IMR-90 (cell line): Measurements from ENCODE around the gene MIER2. TPM values are rescaled to one million over a fixed set of nuclear protein-coding genes. Genes with fewer than 3 reads are reported as not detected.

ENCODE experiments used
- ATAC-seq: fragments of 200-7000 bp; cut with Tn5 transposase; 2 replicates; pipeline ENCODE4 v1.9.1; 2020; ENCODE audit warnings: low read depth, mild to moderate bottlenecking, moderate library complexity
- BruUV-seq: library from RNA; stranded (reverse); fragments of 400-500 nt; replicated peaks from 2 replicates; lab custom pipeline; 2021; lab: Mats Ljungman, UMichigan
- CTCF ChIA-PET: fragments of 300-600 bp; formaldehyde crosslinking; extraction: SDS; loops from one replicate; lab custom pipeline; 2021; ENCODE audit warnings: antibody characterized with exemption; lab: Yijun Ruan, JAX
- POLR2A ChIA-PET: fragments of 300-600 bp; sonication (Branson Sonifier 250); formaldehyde crosslinking; loops from one replicate; lab custom pipeline; 2022; ENCODE audit warnings: antibody characterized with exemption; ENCODE audit not compliant: unreplicated experiment; lab: Charles Lee
- DNase-seq: peaks from one replicate; pipeline ENCODE4 v3.0.0; 2013
- H2AFZ ChIP-seq: replicated peaks from 2 replicates; pipeline ENCODE3; 2013; ENCODE audit warnings: low read length, mild to moderate bottlenecking; ENCODE audit not compliant: poor library complexity
- H2AK5ac ChIP-seq: 2 replicates; pipeline ENCODE4 v1.6.1; 2013; ENCODE audit warnings: low read depth, low read length, inconsistent platforms
- H2AK9ac ChIP-seq: replicated peaks from 2 replicates; pipeline ENCODE3; 2013; ENCODE audit warnings: mild to moderate bottlenecking, low read depth, low read length, moderate library complexity; ENCODE audit not compliant: poor library complexity
- H2BK120ac ChIP-seq: 2 replicates; pipeline ENCODE4 v1.6.1; 2013; ENCODE audit warnings: low read depth, low read length, inconsistent platforms
- H2BK15ac ChIP-seq: 3 replicates; pipeline ENCODE4 v1.6.1; 2013; ENCODE audit warnings: low read depth, low read length, inconsistent platforms
- H2BK20ac ChIP-seq: 2 replicates; pipeline ENCODE4 v1.6.1; 2013; ENCODE audit warnings: low read depth, mild to moderate bottlenecking, inconsistent platforms, low read length, moderate library complexity
- H2BK5ac ChIP-seq: 2 replicates; pipeline ENCODE4 v1.6.1; 2013; ENCODE audit warnings: mild to moderate bottlenecking, low read depth, low read length, inconsistent platforms; ENCODE audit not compliant: poor library complexity, severe bottlenecking
- H3K14ac ChIP-seq: replicated peaks from 2 replicates; pipeline ENCODE4 v1.6.1; 2013; ENCODE audit warnings: low read depth, low read length, inconsistent platforms
- H3K18ac ChIP-seq: 2 replicates; pipeline ENCODE4 v1.6.1; 2013; ENCODE audit warnings: low read depth, low read length, control low read depth
- H3K23ac ChIP-seq: 2 replicates; pipeline ENCODE4 v1.6.1; 2013; ENCODE audit warnings: low read depth, low read length, inconsistent platforms
- H3K27ac ChIP-seq: 2 replicates; pipeline ENCODE4 v1.5.1; 2013; ENCODE audit warnings: mild to moderate bottlenecking, control low read depth, low read length; ENCODE audit not compliant: insufficient read depth
- H3K27me3 ChIP-seq: 2 replicates; pipeline ENCODE4 v1.6.1; 2013; ENCODE audit warnings: low read length; ENCODE audit not compliant: control insufficient read depth, insufficient read depth
- H3K36me3 ChIP-seq: 2 replicates; pipeline ENCODE4 v1.6.1; 2013; ENCODE audit warnings: low read length, mixed read lengths; ENCODE audit not compliant: control insufficient read depth, insufficient read depth
- H3K4ac ChIP-seq: 2 replicates; pipeline ENCODE4 v1.6.1; 2013; ENCODE audit warnings: low read depth, low read length, inconsistent platforms
- H3K4me1 ChIP-seq: 2 replicates; pipeline ENCODE4 v1.6.1; 2013; ENCODE audit warnings: low read length, mixed read lengths; ENCODE audit not compliant: control insufficient read depth, insufficient read depth
- H3K4me2 ChIP-seq: 2 replicates; pipeline ENCODE4 v1.6.1; 2013; ENCODE audit warnings: low read depth, mild to moderate bottlenecking, control low read depth, low read length, moderate library complexity
- H3K4me3 ChIP-seq: 2 replicates; pipeline ENCODE4 v1.5.1; 2013; ENCODE audit warnings: low read depth, mild to moderate bottlenecking, control low read depth, low read length, moderate library complexity; ENCODE audit not compliant: insufficient read depth
- H3K56ac ChIP-seq: 2 replicates; pipeline ENCODE4 v1.6.1; 2013; ENCODE audit warnings: low read length, inconsistent platforms; ENCODE audit not compliant: insufficient read depth; ENCODE audit errors: extremely low read depth
- H3K79me1 ChIP-seq, 2 experiments: 2 replicates each; pipeline ENCODE4 v1.6.1; 2013; ENCODE audit warnings: low read length in 2 of 2, inconsistent platforms in 1 of 2, low read depth in 1 of 2
- H3K9ac ChIP-seq: 2 replicates; pipeline ENCODE4 v1.6.1; 2013; ENCODE audit warnings: low read depth, low read length, control low read depth
- H3K9me1 ChIP-seq: 2 replicates; pipeline ENCODE4 v1.6.1; 2013; ENCODE audit warnings: low read length, inconsistent platforms; ENCODE audit not compliant: insufficient read depth
- H3K9me3 ChIP-seq: 2 replicates; pipeline ENCODE4 v1.6.1; 2013; ENCODE audit warnings: low read length; ENCODE audit not compliant: control insufficient read depth, insufficient read depth
- H4K20me1 ChIP-seq: 2 replicates; pipeline ENCODE4 v1.6.1; 2013; ENCODE audit warnings: low read length, inconsistent platforms; ENCODE audit not compliant: insufficient read depth
- H4K5ac ChIP-seq: 2 replicates; pipeline ENCODE4 v1.6.1; 2013; ENCODE audit warnings: mild to moderate bottlenecking, low read depth, low read length, control low read depth
- H4K8ac ChIP-seq, 2 experiments: 2 replicates each; pipeline ENCODE4 v1.6.1; 2013; ENCODE audit warnings: low read depth in 2 of 2, low read length in 2 of 2, control low read depth in 1 of 2, inconsistent platforms in 1 of 2
- H4K91ac ChIP-seq: 2 replicates; pipeline ENCODE4 v1.6.1; 2013; ENCODE audit warnings: low read depth, low read length, inconsistent platforms; ENCODE audit not compliant: insufficient read depth
- BHLHE40 ChIP-seq: fragments of 150-350 bp; IDR thresholded peaks from 2 replicates; pipeline ENCODE4 v1.6.1; 2016; ENCODE audit warnings: mild to moderate bottlenecking, low read depth, low read length
- CEBPB ChIP-seq: IDR thresholded peaks from 2 replicates; pipeline ENCODE4 v1.6.1; 2012; ENCODE audit warnings: low read depth, low read length, improper control_type of control experiment
- FOS ChIP-seq: fragments of 150-350 bp; IDR thresholded peaks from 2 replicates; pipeline ENCODE4 v1.6.1; 2016; ENCODE audit warnings: low read depth, low read length
- MAFK ChIP-seq: IDR thresholded peaks from 2 replicates; pipeline ENCODE4 v1.6.1; 2012; ENCODE audit warnings: low read depth, low read length, improper control_type of control experiment
- MAZ ChIP-seq: IDR thresholded peaks from 2 replicates; pipeline ENCODE4 v1.6.1; 2012; ENCODE audit warnings: low read depth, mild to moderate bottlenecking, low read length, improper control_type of control experiment, moderate library complexity, borderline replicate concordance
- MXI1 ChIP-seq: IDR thresholded peaks from 2 replicates; pipeline ENCODE4 v1.6.1; 2012; ENCODE audit warnings: low read depth, mild to moderate bottlenecking, low read length, moderate library complexity, borderline replicate concordance
- RCOR1 ChIP-seq: IDR thresholded peaks from 2 replicates; pipeline ENCODE4 v1.6.1; 2012; ENCODE audit warnings: mild to moderate bottlenecking, low read length, improper control_type of control experiment; ENCODE audit not compliant: insufficient replicate concordance
- RFX5 ChIP-seq: IDR thresholded peaks from 2 replicates; pipeline ENCODE4 v1.8.0; 2012; ENCODE audit warnings: low read depth, mild to moderate bottlenecking, low read length, moderate library complexity
- SMC3 ChIP-seq: fragments of 150-350 bp; IDR thresholded peaks from 2 replicates; pipeline ENCODE4 v1.6.1; 2016; ENCODE audit warnings: low read depth, mild to moderate bottlenecking, antibody characterized with exemption, low read length, moderate library complexity
- WGBS, 2 experiments: methylation state at CpG; one replicate each; pipeline versions ENCODE4 v1.1.5 to v1.1.7; 2013; ENCODE audit warnings: missing lambda C conversion rate in 2 of 2; ENCODE audit not compliant: insufficient read length in 1 of 2; ENCODE audit errors: extremely low coverage in 2 of 2; 5-methylcytosine and 5-hydroxymethylcytosine counted together
- dilution Hi-C: fragments of 300-500 bp; cut with HindIII; formaldehyde crosslinking; loops from one replicate; pipeline ENCODE4 v1.14.3; 2018; ENCODE audit warnings: low sequenced_read_pairs; ENCODE audit not compliant: unreplicated experiment
- in situ Hi-C: fragments of 300-500 bp; cut with MboI; formaldehyde crosslinking; loops from 3 replicates; pipeline ENCODE4 v1.14.3; 2019; ENCODE audit warnings: low sequenced_read_pairs, inconsistent platforms, mixed read lengths
- intact Hi-C: fragments of 100-400 bp; cut with micrococcal nuclease; formaldehyde crosslinking; loops from 2 replicates; pipeline ENCODE4 v1.10.0; 2022
- polyA plus RNA-seq, 3 experiments: library from polyadenylated mRNA; depleted of rRNA; stranded (reverse); fragments of >200 nt; gene quantifications; 2 replicates each; pipeline ENCODE4 v1.2.3, GENCODE V29; 2012; ENCODE audit warnings: low replicate concordance in 1 of 3
- total RNA-seq: library from RNA; depleted of rRNA; stranded (reverse); fragments of >200 nt; gene quantifications from 2 replicates; pipeline ENCODE4 v1.2.3, GENCODE V29; 2012
- TF ChIP-seq, protein P1 (sequence below): fragments of 150-350 bp; IDR thresholded peaks from 2 replicates; pipeline ENCODE4 v1.6.1; 2017; ENCODE audit warnings: mild to moderate bottlenecking, antibody characterized with exemption, low read length, low read depth
- TF ChIP-seq, protein P2 (sequence below): fragments of 150-350 bp; IDR thresholded peaks from 2 replicates; pipeline ENCODE4 v1.6.1; 2016; ENCODE audit warnings: low read depth, mild to moderate bottlenecking, low read length, moderate library complexity, borderline replicate concordance
- TF ChIP-seq, protein P3 (sequence below): conservative IDR thresholded peaks from 2 replicates; pipeline ENCODE4 v1.5.1; 2012; ENCODE audit warnings: mild to moderate bottlenecking, low read depth, low read length, improper control_type of control experiment

MIER2 gene
- total and polyA plus RNA-seq, 2 of the 4 experiments (the other 2 are of a cell fraction): 28.0 to 28.4 TPM

DNA sequence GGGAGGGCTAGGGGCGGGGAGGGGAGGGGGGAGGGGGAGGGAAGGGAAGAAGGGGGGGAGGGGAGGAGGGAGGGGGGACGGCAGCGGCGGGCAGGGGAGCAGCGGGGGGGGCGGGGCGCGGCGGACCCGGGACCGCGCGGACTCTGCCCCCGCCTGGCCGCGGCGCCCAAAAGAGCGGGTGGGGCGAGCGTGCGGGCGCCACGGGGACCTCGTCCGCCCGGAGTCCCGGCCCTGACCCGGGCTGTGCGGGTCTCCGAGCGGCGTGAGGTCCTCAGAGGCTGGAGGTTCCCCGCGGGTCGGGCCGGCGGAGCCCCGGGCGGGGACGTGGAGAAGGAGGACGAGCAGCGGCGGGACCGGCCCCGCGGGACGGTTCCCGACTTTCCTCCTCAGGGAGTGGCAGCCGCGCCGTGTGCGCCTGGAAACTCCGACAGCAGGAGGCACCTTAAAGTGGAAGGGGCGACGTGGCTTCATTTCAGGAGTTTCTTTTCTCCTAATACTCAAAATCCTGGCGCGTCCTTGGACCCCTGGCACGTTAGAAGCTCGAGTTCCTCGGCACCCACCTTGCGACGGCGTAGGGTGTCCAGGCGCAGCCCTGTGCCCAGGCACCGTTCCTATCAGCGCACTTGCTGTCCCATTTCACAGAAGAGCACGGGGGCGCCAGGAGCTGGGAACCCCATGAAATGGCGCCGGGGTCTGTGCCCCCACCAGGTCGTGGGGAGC lies 52.9 kb downstream of the MIER2 start:
- Histone ChIP-seq H3K14ac (no peak overlapping the region), H3K56ac (no peak overlapping the region), H2AFZ (peak overlapping the region; percentile 12), H2BK120ac (no peak overlapping the region), H3K9ac (no peak overlapping the region), H2AK5ac (no peak overlapping the region), H3K4me3 (peak overlapping the region; percentile 13; the same call in 1 of the 2 replicates), H3K36me3 (no peaks in the 10 kb centered on the region), H4K8ac (no peak overlapping the region), H3K9me1 (no peaks in the 10 kb centered on the region), H2BK5ac (no peak overlapping the region), H4K20me1 (peaks cover 8% of the 10 kb centered on the region; the same call in 1 of the 2 replicates), H3K4me2 (peak overlapping the region; percentile 22; the same call in 1 of the 2 replicates), H4K91ac (no peak overlapping the region), H2AK9ac (peak overlapping the region; percentile 68), H3K9me3 (no peaks in the 10 kb centered on the region), H3K4ac (no peak overlapping the region), H3K27me3 (peaks cover 53% of the 10 kb centered on the region), H3K18ac (no peak overlapping the region), H2BK20ac (no peak overlapping the region), H3K27ac (no peak overlapping the region), H2BK15ac (no peak overlapping the region), H3K79me1 (no peaks in the 10 kb centered on the region), H4K5ac (no peak overlapping the region), H3K23ac (no peak overlapping the region; the same call in 1 of the 2 replicates), H3K4me1 (peaks cover 6% of the 10 kb centered on the region; the same call in 1 of the 2 replicates)
- ChIA-PET CTCF (no interaction called here), POLR2A (no interaction called here)
- ATAC-seq (no peak), DNase-seq (no peak)
- intact Hi-C loops (no loop called here), dilution Hi-C loops (no loop called here), in situ Hi-C loops (no loop called here)
- no TSS peak for BruUV-seq
- 36% methylated on average over 33 of the region's 71 CpGs; no CpG with 5 or more reads in 1 of the 2 experiments for WGBS, 2 experiments
- no peak for TF ChIP-seq FOS
- no peak for TF ChIP-seq MAFK
- TF ChIP-seq, protein P1, sequence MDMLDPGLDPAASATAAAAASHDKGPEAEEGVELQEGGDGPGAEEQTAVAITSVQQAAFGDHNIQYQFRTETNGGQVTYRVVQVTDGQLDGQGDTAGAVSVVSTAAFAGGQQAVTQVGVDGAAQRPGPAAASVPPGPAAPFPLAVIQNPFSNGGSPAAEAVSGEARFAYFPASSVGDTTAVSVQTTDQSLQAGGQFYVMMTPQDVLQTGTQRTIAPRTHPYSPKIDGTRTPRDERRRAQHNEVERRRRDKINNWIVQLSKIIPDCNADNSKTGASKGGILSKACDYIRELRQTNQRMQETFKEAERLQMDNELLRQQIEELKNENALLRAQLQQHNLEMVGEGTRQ: no peak
- no peak for TF ChIP-seq CEBPB
- TF ChIP-seq BHLHE40: no peak
- TF ChIP-seq RFX5: no peak
- TF ChIP-seq MXI1: no peak
- TF ChIP-seq, protein P2, sequence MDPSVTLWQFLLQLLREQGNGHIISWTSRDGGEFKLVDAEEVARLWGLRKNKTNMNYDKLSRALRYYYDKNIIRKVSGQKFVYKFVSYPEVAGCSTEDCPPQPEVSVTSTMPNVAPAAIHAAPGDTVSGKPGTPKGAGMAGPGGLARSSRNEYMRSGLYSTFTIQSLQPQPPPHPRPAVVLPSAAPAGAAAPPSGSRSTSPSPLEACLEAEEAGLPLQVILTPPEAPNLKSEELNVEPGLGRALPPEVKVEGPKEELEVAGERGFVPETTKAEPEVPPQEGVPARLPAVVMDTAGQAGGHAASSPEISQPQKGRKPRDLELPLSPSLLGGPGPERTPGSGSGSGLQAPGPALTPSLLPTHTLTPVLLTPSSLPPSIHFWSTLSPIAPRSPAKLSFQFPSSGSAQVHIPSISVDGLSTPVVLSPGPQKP: no peak
- TF ChIP-seq, protein P3, sequence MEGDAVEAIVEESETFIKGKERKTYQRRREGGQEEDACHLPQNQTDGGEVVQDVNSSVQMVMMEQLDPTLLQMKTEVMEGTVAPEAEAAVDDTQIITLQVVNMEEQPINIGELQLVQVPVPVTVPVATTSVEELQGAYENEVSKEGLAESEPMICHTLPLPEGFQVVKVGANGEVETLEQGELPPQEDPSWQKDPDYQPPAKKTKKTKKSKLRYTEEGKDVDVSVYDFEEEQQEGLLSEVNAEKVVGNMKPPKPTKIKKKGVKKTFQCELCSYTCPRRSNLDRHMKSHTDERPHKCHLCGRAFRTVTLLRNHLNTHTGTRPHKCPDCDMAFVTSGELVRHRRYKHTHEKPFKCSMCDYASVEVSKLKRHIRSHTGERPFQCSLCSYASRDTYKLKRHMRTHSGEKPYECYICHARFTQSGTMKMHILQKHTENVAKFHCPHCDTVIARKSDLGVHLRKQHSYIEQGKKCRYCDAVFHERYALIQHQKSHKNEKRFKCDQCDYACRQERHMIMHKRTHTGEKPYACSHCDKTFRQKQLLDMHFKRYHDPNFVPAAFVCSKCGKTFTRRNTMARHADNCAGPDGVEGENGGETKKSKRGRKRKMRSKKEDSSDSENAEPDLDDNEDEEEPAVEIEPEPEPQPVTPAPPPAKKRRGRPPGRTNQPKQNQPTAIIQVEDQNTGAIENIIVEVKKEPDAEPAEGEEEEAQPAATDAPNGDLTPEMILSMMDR: no peak
- TF ChIP-seq MAZ: no peak
- TF ChIP-seq SMC3: no peak
- TF ChIP-seq RCOR1: no peak
